ENCODE measurements around the gene WWTR1. TPM values are rescaled to one million over a fixed set of nuclear protein-coding genes. Genes with fewer than 3 reads are reported as not detected.

WWTR1 gene
- total and polyA plus RNA-seq, 2 experiments from 2014 or later, result 25.1 to 26.2 TPM

DNA sequence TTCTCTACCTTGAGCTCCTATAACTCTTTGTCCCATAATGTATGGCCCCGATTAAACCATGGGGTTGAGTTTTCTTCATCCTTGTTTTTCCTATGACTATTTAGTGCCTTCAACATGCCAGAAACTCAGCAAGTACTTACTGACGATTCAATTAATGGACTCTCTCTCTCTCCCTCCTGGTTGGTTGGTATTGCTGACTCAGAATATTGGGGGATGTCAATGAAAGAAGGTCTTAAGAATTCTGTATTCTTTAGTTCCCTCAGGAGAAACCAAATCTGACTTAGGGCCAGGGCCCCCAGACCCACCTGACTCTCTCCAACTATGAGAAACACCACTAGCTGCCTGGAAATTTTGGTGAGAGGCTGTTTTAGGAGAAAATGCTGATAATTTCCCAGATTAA, 142.6 kb downstream of the WWTR1 start:
- Mint-ChIP-seq H3K4me3 (no peak overlapping the region), H3K36me3 (ENCODE audit: low read depth) (no peaks in the 10 kb centered on the region), H3K4me1 (peaks cover 2% of the 10 kb centered on the region; the same call in 1 of the 3 replicates), H3K27ac (no peak overlapping the region), H3K9me3 (no peaks in the 10 kb centered on the region), H3K27me3 (ENCODE audit: insufficient read depth, low read depth, poor library complexity) (no peaks in the 10 kb centered on the region)
- no peaks in the 10 kb centered on the region for H3K36me3 ChIP-seq (ENCODE audit: insufficient read depth)
- no peaks in the 10 kb centered on the region for H3K4me1 ChIP-seq (ENCODE audit: insufficient read depth)
- H3F3A ChIP-seq (replicated peaks; ENCODE audit: low read depth), result no peaks in the 10 kb centered on the region
- H2AFZ ChIP-seq, result no peak overlapping the region
- H3K79me2 ChIP-seq (replicated peaks; ENCODE audit: insufficient read depth), result no peaks in the 10 kb centered on the region
- no peaks in the 10 kb centered on the region for H4K20me1 ChIP-seq (replicated peaks; ENCODE audit: insufficient read depth)
- no peaks in the 10 kb centered on the region for H3K9me2 ChIP-seq (ENCODE audit: insufficient read depth)
- ATAC-seq, result no peak
- DNase-seq (ENCODE audit: low spot score), result no peak
- no peak overlapping the region for H3K4me2 ChIP-seq
- no peaks in the 10 kb centered on the region for H3K27me3 ChIP-seq (ENCODE audit: insufficient read depth)
- H3K4me3 ChIP-seq, result no peak overlapping the region
- TF ChIP-seq, protein P1, sequence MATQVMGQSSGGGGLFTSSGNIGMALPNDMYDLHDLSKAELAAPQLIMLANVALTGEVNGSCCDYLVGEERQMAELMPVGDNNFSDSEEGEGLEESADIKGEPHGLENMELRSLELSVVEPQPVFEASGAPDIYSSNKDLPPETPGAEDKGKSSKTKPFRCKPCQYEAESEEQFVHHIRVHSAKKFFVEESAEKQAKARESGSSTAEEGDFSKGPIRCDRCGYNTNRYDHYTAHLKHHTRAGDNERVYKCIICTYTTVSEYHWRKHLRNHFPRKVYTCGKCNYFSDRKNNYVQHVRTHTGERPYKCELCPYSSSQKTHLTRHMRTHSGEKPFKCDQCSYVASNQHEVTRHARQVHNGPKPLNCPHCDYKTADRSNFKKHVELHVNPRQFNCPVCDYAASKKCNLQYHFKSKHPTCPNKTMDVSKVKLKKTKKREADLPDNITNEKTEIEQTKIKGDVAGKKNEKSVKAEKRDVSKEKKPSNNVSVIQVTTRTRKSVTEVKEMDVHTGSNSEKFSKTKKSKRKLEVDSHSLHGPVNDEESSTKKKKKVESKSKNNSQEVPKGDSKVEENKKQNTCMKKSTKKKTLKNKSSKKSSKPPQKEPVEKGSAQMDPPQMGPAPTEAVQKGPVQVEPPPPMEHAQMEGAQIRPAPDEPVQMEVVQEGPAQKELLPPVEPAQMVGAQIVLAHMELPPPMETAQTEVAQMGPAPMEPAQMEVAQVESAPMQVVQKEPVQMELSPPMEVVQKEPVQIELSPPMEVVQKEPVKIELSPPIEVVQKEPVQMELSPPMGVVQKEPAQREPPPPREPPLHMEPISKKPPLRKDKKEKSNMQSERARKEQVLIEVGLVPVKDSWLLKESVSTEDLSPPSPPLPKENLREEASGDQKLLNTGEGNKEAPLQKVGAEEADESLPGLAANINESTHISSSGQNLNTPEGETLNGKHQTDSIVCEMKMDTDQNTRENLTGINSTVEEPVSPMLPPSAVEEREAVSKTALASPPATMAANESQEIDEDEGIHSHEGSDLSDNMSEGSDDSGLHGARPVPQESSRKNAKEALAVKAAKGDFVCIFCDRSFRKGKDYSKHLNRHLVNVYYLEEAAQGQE (IDR thresholded peaks at IDR 0.05; ENCODE audit: unreplicated experiment), result no peak
- TF ChIP-seq STAT1 (IDR thresholded peaks at IDR 0.05; ENCODE audit: unreplicated experiment) (no peak), JUNB (IDR thresholded peaks at IDR 0.05; ENCODE audit: unreplicated experiment) (no peak), POLR2AphosphoS5 (IDR thresholded peaks at IDR 0.05; ENCODE audit: low read depth) (no peak), EZH2phosphoT487 (IDR thresholded peaks at IDR 0.05; ENCODE audit: unreplicated experiment) (no peak)
- TF ChIP-seq, protein P2, sequence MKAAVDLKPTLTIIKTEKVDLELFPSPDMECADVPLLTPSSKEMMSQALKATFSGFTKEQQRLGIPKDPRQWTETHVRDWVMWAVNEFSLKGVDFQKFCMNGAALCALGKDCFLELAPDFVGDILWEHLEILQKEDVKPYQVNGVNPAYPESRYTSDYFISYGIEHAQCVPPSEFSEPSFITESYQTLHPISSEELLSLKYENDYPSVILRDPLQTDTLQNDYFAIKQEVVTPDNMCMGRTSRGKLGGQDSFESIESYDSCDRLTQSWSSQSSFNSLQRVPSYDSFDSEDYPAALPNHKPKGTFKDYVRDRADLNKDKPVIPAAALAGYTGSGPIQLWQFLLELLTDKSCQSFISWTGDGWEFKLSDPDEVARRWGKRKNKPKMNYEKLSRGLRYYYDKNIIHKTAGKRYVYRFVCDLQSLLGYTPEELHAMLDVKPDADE (IDR thresholded peaks at IDR 0.05), result no peak
- no peak overlapping the region; the same call in 1 of the 2 replicates for H3K27ac ChIP-seq (ENCODE audit: low read depth)

DNA sequence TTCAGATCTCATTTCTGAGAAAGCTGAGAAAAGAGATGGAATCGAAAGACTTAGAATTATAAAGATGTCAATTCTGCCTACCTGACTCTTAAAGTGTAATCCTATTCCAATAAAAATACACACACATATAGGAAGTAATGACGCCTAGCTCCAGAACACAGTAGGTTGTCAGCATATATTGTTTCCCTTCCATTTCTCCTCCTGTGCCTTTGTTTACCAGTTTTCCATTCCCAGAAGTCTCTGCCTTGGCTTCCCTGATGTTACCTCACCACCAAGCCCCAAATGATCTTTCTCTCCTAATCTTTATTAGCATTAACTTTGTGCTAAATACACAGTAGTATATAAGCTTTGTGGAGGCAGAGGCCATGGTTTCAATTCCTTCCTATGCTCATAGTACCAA, 143.4 kb downstream of the WWTR1 start:
- peaks cover 2% of the 10 kb centered on the region; the same call in 1 of the 3 replicates for H3K4me1 Mint-ChIP-seq
- Histone ChIP-seq H3K4me3 (no peak overlapping the region), H3K79me2 (replicated peaks; ENCODE audit: insufficient read depth) (no peaks in the 10 kb centered on the region), H3K4me1 (ENCODE audit: insufficient read depth) (no peaks in the 10 kb centered on the region), H3K27me3 (ENCODE audit: insufficient read depth) (no peaks in the 10 kb centered on the region), H3K27ac (ENCODE audit: low read depth) (no peak overlapping the region), H2AFZ (no peak overlapping the region), H4K20me1 (replicated peaks; ENCODE audit: insufficient read depth) (no peaks in the 10 kb centered on the region), H3K4me2 (no peak overlapping the region), H3F3A (replicated peaks; ENCODE audit: low read depth) (no peaks in the 10 kb centered on the region), H3K9me2 (ENCODE audit: insufficient read depth) (no peaks in the 10 kb centered on the region), H3K36me3 (ENCODE audit: insufficient read depth) (no peaks in the 10 kb centered on the region)
- no peaks in the 10 kb centered on the region for H3K36me3 Mint-ChIP-seq (ENCODE audit: low read depth)
- DNase-seq (ENCODE audit: low spot score) (no peak), ATAC-seq (no peak)
- no peak overlapping the region for H3K4me3 Mint-ChIP-seq
- TF ChIP-seq EZH2phosphoT487 (IDR thresholded peaks at IDR 0.05; ENCODE audit: unreplicated experiment), result no peak
- TF ChIP-seq, protein P3, sequence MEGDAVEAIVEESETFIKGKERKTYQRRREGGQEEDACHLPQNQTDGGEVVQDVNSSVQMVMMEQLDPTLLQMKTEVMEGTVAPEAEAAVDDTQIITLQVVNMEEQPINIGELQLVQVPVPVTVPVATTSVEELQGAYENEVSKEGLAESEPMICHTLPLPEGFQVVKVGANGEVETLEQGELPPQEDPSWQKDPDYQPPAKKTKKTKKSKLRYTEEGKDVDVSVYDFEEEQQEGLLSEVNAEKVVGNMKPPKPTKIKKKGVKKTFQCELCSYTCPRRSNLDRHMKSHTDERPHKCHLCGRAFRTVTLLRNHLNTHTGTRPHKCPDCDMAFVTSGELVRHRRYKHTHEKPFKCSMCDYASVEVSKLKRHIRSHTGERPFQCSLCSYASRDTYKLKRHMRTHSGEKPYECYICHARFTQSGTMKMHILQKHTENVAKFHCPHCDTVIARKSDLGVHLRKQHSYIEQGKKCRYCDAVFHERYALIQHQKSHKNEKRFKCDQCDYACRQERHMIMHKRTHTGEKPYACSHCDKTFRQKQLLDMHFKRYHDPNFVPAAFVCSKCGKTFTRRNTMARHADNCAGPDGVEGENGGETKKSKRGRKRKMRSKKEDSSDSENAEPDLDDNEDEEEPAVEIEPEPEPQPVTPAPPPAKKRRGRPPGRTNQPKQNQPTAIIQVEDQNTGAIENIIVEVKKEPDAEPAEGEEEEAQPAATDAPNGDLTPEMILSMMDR (conservative IDR thresholded peaks at IDR 0.05; ENCODE audit: low read depth in 2 of 2), result no peak
- TF ChIP-seq, protein P1 (IDR thresholded peaks at IDR 0.05; ENCODE audit: unreplicated experiment), result no peak
- no peaks in the 10 kb centered on the region for H3K9me3 Mint-ChIP-seq
- no peaks in the 10 kb centered on the region for H3K27me3 Mint-ChIP-seq (ENCODE audit: insufficient read depth, low read depth, poor library complexity)
- H3K27ac Mint-ChIP-seq, result no peak overlapping the region

Data from GM23338 (cell line).